KOPT-K1 (cell line): ENCODE data around the gene UBC.
A peak's percentile ranks its signal among the peaks of the same experiment; 100 is the strongest.
"Not testable (repeated sequence)": the region's sequence is repeated elsewhere in the genome, so short reads cannot be mapped to it uniquely, and the experiment has no call there.

Experiments used
- H3K27ac ChIP-seq: fragments of 200-600 bp; sonication (generic); 2 replicates; pipeline ENCODE4 v1.5.1; 2016; ENCODE audit warnings: antibody characterized with exemption, mild to moderate bottlenecking, low read depth, low read length; ENCODE audit not compliant: poor library complexity, severe bottlenecking
- H3K36me3 ChIP-seq: fragments of 200-600 bp; sonication (generic); 2 replicates; pipeline ENCODE4 v1.5.1; 2017; ENCODE audit warnings: antibody characterized with exemption, mild to moderate bottlenecking, low read length, moderate library complexity; ENCODE audit not compliant: insufficient read depth
- H3K9me3 ChIP-seq: fragments of 200-600 bp; sonication (generic); 2 replicates; pipeline ENCODE4 v1.5.1; 2017; ENCODE audit warnings: antibody characterized with exemption, low read length, mild to moderate bottlenecking; ENCODE audit not compliant: insufficient read depth, poor library complexity, severe bottlenecking

Gene UBC

GRCh38 chr12:124923905-124924734 lies 9.7 kb upstream of the UBC start:
- H3K27ac ChIP-seq = no peak overlapping the region
- no peaks in the 10 kb centered on the region for H3K9me3 ChIP-seq
- H3K36me3 ChIP-seq = no peaks in the 10 kb centered on the region

DNA sequence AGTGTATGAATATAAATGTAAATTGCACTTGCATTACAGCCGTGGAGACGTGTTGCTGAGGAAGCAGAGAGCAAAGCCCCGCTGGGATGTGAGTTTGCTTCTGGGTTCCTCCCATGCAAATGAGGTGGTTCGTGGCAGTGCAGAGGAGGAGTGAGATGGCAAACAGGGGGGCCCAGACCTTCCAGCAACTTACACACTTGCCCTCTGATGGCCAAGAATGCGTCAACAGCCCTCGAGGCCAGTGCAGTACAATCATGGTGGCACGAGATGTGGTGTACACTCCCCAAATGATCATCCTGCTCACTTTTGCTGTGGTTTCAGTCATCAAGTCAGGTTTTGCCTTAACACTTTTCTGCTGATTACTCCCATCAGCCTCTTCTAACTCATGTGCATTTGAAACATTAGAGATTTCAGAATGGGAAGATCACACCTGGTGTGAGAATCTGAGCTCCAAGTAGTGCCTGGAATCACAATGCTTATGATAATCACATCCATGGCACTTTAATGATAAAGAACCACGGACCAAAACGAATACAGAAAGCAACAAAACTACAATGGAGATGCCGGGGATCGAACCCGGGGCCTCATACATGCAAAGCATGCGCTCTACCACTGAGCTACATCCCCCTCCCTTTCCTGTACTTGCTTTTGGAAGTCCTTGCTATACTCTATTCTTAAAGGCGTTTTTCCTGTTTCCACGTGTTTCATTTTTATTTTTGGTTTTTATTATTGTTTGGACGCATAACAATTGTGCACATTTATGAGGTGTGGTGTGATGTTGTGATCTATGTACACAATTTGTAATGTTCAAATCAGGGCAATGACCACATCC lies 7.0 kb upstream of the UBC start:
- peak overlapping the region; percentile 66 for H3K27ac ChIP-seq
- H3K9me3 ChIP-seq = no peaks in the 10 kb centered on the region

GRCh38 chr12:124920353-124920935 lies 6.0 kb upstream of the UBC start:
- Histone ChIP-seq H3K36me3 (no peaks in the 10 kb centered on the region), H3K9me3 (no peaks in the 10 kb centered on the region), H3K27ac (peak overlapping the region; percentile 66)

More for the DNA sequence above, 7.0 kb upstream of the UBC start:
- no peaks in the 10 kb centered on the region for H3K36me3 ChIP-seq

DNA sequence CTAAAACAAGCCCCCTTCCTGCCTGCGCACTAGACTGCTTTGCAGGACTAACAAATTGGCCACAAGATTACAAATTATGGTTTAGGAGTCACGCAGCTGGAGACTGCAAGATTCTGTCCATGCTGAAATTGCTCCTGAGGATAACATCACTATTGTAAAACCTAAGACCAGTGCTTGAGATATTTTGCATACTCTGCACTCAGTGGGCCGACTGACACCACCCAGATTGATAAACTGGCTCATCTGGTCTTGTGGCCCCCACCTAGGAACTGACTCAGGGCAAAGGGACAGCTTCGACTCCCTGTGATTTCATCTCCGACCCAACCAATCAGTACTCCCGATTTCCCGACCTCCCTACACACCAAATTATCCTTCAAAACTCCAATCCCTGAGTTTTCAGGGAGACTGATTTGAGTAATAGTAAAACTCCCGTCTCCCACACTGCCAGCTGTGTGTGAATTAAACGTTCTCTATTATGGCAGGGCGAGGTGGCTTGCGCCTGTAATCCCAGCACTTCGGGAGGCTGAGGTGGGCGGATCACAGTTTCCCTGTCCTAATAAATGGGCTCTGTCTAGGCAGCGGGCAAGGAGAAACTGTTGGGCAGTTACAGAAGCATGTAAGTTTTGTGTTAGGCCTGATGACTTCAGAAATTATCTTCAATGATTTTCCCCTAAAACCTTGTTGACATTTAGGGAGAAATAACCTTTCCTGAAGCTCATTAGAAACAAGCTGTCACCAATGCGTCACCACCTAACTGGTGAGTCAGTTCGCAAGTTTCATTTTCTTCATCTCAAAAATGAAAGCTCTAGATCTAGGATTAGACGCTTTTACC lies 5.3 kb upstream of the UBC start:
- peak overlapping the region; percentile 66 for H3K27ac ChIP-seq

DNA sequence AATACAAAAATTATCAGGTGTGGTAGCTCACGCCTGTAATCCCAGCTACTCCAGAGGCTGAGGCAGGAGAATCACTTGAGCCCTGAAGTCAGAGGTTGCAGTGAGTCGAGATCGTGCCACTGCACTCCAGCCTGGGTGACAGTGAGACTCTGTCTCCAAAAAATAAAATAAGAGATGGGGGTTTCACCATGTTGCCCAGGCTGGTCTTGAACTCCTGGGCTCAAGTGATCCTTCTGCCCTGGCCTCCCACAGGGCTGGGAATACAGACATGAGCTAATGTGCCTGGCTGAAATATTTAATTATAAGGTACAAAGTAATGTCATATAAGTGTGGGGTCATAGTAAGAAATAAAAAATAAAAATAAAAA lies 4.2 kb upstream of the UBC start:
- not testable (repeated sequence) for H3K36me3 ChIP-seq, H3K9me3 ChIP-seq
- H3K27ac ChIP-seq = peak overlapping the region; percentile 95

More for the DNA sequence above, 5.3 kb upstream of the UBC start:
- Histone ChIP-seq H3K36me3 (no peaks in the 10 kb centered on the region), H3K9me3 (no peaks in the 10 kb centered on the region)

DNA sequence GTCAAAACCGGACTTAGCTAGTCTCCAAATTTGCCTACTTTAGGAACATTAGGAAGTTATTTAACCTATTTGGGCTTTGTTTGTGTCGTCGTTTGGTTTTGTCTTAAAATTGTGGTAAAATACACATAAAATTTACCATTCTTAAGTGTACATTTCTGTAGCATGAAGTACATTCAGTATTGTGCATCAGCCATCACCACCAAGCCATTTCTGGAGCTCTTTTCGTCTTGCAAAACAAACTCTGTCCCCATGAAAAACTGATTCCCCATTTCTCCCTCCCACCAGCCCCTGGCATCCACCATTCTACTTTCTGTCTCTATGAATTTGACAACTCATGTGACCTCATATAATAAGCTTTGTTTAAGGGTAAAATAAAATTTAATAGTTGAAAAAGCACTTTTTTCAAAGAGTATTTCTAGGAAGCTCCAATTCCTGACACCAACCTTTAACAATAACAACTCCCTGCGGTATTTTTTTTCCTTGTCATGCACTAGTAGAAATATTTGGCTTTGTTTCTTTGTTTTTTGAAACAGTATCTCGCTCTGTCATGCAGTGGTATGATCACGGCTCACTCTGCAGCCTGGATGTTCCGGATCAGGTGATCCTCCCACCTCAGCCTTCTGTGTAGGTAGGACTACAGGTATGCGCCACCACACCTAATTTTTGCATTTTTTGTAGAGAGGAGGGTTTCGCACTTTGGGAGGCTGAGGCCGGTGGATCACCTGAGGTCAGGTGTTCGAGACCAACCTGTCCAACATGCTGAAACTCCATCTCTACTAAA lies 3.6 kb upstream of the UBC start:
- H3K36me3 ChIP-seq = peaks cover 11% of the 10 kb centered on the region
- peak overlapping the region; percentile 95 for H3K27ac ChIP-seq
- no peaks in the 10 kb centered on the region for H3K9me3 ChIP-seq

- no peaks in the 10 kb centered on the region for H3K9me3 ChIP-seq
- H3K27ac ChIP-seq = peak overlapping the region; percentile 95
Observed at GRCh38 chr12:124917135-124917840, 2.8 kb upstream of the UBC start.

GRCh38 chr12:124916374-124917134 lies 2.1 kb upstream of the UBC start:
- peaks cover 22% of the 10 kb centered on the region for H3K36me3 ChIP-seq
- H3K27ac ChIP-seq = peak overlapping the region; percentile 95
- no peaks in the 10 kb centered on the region for H3K9me3 ChIP-seq

More at GRCh38 chr12:124917135-124917840, 2.8 kb upstream of the UBC start:
- peaks cover 18% of the 10 kb centered on the region for H3K36me3 ChIP-seq

DNA sequence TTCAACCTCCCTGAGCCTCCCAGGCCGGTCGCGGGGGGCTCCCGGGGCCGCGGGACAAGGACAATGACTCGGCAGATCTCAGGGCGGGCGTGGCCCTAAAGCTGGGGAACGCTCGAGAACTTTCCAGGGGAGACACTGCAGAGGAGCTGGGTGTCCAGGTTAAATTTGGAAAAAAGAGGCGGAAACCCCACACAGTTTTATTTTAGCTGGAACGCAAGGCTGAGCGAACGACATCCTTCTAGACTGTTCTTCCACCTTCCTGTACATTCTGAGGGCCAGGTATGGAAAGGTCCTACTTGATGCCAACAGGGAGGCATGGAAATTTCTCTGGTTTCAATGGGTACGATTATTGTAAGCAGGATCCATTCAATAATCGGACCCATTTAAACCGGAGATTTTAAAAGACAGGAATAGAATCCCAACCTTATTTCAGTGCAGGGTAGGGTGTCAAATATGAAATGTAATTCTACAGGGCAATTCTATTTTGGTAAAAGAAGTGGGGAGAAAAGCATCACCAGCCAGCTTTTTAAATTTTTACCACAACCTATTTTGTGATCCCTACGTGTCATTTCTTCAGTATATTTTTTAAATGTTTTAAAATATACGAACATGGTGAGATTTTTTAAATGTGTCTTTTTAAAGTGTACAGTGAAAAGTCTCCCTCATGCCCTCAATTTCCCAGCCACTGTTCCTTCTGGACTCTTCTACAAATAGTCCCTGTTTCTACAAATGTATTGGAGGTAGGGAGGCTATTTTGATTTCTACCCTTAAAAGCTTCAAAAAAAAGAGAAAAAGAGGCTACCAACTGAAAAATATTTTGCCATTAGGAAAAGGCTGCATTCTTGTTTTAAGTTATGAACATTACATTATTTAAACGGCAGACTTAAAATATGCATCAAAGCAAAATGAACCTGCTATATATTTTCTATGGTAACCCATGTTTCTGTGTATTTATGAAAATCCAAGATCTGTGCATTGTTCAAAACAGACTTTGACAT lies 1.1 kb upstream of the UBC start:
- peak overlapping the region; percentile 95 for H3K27ac ChIP-seq
- H3K36me3 ChIP-seq = peaks cover 32% of the 10 kb centered on the region
- no peaks in the 10 kb centered on the region for H3K9me3 ChIP-seq

GRCh38 chr12:124913474-124914391 lies 717 bp downstream of the UBC start:
- Histone ChIP-seq H3K9me3 (no peaks in the 10 kb centered on the region), H3K36me3 (peaks cover 40% of the 10 kb centered on the region), H3K27ac (peak overlapping the region; percentile 95)

DNA sequence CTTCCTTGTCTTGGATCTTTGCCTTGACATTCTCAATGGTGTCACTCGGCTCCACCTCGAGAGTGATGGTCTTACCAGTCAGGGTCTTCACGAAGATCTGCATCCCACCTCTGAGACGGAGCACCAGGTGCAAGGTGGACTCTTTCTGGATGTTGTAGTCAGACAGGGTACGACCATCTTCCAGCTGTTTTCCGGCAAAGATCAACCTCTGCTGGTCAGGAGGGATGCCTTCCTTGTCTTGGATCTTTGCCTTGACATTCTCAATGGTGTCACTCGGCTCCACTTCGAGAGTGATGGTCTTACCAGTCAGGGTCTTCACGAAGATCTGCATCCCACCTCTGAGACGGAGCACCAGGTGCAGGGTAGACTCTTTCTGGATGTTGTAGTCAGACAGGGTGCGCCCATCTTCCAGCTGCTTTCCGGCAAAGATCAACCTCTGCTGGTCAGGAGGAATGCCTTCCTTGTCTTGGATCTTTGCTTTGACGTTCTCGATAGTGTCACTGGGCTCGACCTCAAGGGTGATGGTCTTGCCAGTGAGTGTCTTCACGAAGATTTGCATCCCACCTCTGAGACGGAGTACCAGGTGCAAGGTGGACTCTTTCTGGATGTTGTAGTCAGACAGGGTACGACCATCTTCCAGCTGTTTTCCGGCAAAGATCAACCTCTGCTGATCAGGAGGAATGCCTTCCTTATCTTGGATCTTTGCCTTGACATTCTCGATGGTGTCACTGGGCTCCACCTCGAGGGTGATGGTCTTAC lies 1.7 kb downstream of the UBC start:
- H3K27ac ChIP-seq, H3K9me3 ChIP-seq: not testable (repeated sequence)
- H3K36me3 ChIP-seq = peaks cover 40% of the 10 kb centered on the region
